ENCODE measurements around the gene CDH11.

GRCh38 chr16:64982581-64982980 lies 139.3 kb downstream of the CDH11 start:
- TF ChIP-seq, protein P1, sequence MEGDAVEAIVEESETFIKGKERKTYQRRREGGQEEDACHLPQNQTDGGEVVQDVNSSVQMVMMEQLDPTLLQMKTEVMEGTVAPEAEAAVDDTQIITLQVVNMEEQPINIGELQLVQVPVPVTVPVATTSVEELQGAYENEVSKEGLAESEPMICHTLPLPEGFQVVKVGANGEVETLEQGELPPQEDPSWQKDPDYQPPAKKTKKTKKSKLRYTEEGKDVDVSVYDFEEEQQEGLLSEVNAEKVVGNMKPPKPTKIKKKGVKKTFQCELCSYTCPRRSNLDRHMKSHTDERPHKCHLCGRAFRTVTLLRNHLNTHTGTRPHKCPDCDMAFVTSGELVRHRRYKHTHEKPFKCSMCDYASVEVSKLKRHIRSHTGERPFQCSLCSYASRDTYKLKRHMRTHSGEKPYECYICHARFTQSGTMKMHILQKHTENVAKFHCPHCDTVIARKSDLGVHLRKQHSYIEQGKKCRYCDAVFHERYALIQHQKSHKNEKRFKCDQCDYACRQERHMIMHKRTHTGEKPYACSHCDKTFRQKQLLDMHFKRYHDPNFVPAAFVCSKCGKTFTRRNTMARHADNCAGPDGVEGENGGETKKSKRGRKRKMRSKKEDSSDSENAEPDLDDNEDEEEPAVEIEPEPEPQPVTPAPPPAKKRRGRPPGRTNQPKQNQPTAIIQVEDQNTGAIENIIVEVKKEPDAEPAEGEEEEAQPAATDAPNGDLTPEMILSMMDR (IDR thresholded peaks at IDR 0.05; ENCODE audit: low read depth, low read length), result no peak
- TF ChIP-seq EZH2phosphoT487 (IDR thresholded peaks at IDR 0.05; ENCODE audit: low read depth), result no peak
